ENCODE data around the gene ARHGAP44.
"Not testable (repeated sequence)": the region's sequence is repeated elsewhere in the genome, so short reads cannot be mapped to it uniquely, and the experiment has no call there.

Gene ARHGAP44

DNA sequence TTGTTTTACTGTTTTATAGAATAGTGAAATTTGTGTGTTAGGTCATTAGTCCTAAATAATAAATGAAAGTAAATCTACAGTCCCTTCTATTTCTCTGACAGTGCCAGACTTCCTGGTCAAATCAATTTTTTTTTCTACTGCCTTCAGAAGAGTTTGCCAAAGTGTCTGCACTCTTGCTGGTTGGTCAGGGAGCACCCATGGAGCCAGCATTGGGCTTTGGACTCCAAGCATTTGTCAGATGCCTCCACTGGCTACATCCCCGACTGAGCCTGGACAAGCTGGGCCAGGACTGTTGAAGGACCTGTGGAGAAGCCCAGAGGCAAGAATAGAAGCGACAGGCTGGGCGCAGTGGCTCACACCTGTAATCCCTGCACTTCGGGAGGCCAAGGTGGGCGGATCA lies 174.9 kb downstream of the ARHGAP44 start:
- no peak for DNase-seq (ENCODE audit: low spot score)

DNA sequence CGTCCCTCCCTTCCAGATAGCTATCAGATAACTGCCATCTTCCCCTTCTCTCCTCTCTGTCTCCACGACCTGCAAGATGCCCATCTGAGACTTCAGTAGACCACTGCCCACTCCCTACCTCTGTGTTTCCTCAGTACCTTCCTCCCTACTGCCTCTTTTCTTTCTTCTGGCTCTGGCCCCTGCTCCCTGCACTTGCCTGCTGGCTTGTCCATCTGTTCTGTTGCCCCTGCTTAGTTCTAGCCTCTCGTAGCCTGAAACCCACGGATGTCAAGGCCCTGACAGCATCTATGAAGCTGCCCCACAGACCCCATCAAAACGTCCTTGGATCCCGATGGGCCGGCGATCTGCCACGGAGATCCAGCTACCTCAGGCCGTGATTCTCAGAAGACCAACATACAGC lies 175.5 kb downstream of the ARHGAP44 start:
- DNase-seq (ENCODE audit: low spot score): no peak

DNA sequence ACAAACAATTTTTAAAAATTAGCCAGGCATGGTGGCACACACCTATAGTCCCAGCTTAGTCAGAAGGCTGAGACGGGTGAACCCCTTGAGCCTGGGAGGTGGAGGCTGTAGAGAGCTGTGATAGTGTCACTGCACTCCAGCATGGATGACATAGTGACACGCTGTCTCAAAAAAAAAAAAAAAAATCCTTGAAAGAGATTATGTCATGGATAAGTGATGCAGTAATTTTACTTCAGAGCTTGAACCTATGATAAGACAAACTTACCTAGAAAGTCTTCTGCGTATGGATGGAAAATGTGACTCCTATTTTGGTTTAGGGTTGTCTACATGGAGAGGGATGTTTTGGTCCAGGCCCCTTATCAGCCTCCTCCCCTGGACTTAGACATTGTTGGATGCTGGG lies 176.7 kb downstream of the ARHGAP44 start:
- no peak for DNase-seq (ENCODE audit: low spot score)

DNA sequence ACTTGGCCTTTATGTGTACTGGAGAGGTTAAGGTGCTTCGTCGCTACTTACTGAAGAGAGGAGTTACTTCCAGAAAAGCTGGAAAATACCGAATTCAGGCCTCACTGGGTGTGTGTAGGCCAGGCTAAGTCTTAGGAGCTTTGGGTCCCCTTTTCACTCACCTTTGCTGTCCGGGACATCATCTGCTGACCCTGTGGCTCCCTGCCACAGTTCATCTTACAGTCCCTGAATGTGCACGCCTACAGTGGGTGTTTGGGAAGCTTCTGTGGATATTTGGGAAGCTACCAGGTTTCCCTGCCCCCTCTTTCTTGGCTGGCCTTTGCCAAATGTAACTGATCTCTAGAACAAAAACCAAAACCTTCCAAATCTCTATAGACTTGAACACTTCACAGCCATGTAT lies 177.1 kb downstream of the ARHGAP44 start:
- no peak for DNase-seq (ENCODE audit: low spot score)

DNA sequence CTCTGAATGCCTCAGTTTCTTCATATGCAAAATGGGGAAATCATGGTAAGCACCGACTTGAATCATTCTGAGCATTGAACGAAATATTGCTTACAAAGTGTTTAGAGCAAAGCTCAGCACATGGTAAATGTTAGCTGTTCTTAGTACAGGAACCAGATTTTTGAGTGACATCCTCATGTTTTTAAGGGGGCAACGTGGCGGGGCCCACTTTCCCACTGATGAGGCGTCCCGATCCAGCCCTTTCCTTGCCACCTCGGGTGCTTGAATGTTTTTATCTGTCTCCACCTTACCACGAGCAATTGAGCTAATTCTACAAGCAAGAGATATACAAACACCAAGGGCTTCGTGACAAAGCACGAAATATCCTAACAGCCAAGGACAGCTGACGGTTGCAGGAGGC lies 178.7 kb downstream of the ARHGAP44 start:
- no peak for DNase-seq (ENCODE audit: low spot score)

DNA sequence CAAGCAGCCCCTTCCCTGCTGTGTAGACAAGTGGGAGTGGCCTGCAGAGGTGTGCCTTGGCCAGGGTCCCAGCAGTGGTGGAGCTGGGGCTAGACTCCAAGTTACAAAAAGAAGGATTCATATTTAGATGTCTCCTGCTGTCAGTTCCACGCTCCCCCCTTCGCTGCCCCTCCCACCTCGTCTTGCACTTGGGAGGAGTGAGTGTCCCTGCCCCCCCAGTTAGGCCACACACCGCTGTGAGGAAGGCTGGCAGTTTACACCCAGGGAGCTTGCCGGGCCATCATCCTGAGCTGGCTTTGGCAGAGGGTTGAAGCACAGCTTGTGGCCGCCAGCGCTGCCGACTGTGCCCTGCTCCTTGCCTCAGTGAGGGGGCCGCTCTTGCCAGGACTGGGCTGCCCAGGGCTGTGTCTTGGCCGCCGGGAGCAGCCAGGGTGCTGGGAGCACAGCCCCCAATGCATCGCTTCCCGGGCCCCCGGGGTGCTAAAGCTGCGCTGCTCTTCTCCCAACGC lies 184.3 kb downstream of the ARHGAP44 start:
- DNase-seq (ENCODE audit: low spot score): peak; percentile 44

DNA sequence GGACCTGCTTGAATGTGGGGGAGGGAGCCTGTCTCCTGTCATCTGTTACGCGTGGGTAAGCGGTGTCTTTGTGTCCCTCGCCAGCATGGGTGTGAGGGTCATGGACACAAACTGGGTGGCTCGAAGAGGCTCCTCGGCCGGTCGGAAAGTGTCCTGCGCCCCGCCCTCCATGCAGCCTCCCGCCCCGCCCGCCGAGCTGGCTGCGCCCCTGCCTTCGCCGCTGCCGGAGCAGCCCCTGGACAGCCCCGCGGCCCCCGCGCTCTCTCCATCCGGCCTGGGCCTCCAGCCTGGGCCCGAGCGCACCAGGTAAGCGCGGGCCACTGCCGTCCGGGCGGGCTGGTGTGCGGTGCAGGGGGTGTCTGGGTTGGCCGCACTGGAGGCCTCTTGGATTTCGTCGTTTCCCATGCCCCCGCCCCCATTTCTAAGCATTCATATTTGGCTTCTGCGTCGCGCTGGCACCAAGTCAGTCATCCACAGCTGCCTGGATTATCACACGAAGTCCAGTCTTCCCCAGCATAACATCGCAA lies 184.8 kb downstream of the ARHGAP44 start:
- peak; percentile 73 for DNase-seq (ENCODE audit: low spot score)

DNA sequence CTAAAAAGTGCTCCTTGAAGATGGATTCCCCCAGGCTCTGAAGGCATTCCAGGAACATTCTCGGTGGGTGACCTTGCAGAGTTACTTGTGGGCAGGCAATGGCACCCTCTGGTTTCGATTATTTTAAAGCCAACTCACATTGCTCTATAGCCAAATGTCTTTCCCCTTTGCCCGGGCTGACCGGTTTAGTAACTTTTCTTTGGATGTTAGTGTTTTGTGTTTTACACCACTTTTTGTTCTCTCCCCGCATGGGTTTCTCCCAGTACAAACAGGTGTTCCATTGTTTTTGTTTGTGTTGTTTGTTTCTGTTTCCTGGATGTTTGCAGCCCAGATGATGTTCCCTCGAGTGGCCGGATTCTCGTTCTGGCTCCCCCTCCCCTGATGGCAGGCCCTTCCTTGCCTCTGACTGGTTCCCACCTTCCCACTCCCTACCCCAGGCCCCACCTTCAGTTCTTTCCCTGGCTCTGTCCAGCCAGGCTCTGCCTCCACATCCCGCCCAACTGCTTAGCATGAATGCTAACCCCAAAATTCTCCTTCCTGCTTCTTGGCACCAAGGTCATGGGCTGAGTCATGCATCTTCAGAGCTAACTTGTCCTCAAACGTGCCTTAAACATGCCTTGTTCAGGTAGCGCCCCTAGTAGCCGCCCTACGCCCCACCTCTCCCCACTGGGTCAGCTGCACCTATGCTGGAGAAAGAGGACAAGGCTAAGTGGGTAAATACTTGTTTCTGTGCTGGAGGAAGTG lies 187.9 kb downstream of the ARHGAP44 start:
- DNase-seq (ENCODE audit: low spot score): peak; percentile 60

DNA sequence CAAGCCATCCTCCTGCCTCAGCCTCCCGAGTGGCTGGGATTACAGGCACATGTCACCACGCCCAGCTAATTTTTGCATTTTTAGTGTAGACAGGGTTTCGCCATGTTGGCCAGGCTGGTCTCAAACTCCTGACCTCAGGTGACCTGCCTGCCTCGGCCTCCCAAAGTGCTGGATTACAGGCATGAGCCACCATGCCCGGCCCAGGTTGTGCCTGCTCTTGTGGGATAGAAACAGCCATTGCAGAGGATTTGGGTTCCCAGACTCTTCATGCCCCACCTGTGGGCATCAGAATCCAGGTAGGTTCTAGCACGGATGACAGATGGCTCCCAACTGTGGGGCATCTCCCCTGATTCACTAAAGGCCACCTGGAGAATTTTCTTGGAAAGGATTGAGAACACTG lies 189.5 kb downstream of the ARHGAP44 start:
- DNase-seq (ENCODE audit: low spot score): not testable (repeated sequence)

DNA sequence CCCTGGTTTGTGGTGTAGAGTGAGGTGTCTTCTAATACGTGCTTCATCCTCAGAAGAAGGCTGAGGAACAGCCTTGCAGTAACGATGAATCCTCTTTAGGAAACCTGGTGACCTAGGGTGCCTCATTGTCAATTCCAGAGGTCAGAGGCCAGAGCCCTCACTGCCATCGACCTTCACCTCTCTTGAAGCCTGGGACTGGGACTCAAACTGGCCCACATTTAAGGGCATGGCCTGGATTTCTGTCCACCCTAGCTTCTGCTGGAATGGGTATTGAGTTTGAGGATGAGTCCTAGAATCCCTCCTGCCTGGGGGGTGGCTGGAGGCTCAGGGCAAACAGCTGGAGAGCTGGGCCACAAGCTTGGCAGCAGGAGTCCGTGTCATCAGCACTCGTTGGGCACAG lies 189.9 kb downstream of the ARHGAP44 start:
- DNase-seq (ENCODE audit: low spot score): no peak

DNA sequence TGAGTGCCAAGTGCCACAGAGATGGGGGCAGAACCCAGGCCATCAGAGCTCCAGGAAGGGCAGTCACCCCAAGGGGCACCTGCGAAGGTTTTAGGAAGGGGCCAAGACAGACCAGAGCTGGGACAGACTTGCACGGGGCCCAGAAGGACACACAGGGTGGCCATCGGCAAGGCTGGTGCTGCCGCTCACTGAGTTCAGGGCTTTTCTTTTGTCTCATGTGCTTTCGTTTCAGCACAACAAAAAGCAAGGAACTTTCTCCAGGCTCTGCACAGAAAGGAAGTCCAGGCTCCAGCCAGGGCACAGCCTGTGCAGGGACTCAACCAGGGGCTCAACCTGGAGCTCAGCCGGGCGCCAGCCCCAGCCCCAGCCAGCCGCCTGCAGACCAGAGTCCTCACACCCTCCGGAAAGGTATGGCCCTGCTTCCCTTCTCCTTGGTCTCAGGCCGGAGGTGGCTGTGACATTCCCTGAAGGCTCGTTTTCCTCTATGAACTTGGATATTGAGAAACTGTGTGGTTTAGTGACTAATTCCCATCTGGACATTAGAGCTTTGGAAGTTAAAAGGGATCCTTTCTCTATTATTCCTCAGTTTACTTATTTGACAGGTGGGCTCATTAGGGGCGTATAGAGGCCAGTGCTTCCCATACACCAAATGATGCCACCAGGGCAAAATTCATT lies 190.7 kb downstream of the ARHGAP44 start:
- DNase-seq (ENCODE audit: low spot score): no peak

DNA sequence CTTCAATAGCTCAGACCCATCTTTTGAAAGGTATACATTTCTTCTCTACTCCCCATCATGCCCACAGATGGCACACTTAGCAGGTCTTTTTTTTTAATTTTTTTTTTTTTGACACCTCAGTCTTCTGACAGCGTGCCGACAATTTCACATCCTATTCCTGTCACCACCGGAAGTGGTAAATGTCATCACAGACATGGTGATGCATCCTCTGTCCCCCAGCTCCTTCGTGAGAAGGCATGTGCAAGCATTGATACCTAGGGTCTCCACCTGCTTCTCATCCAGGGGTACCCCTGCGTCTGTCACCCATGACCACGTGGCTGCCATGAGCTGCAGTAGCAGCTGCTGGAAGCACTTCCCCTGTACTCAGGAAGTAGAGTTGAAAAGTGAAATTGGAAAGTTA lies 192.9 kb downstream of the ARHGAP44 start:
- DNase-seq (ENCODE audit: low spot score): no peak

DNA sequence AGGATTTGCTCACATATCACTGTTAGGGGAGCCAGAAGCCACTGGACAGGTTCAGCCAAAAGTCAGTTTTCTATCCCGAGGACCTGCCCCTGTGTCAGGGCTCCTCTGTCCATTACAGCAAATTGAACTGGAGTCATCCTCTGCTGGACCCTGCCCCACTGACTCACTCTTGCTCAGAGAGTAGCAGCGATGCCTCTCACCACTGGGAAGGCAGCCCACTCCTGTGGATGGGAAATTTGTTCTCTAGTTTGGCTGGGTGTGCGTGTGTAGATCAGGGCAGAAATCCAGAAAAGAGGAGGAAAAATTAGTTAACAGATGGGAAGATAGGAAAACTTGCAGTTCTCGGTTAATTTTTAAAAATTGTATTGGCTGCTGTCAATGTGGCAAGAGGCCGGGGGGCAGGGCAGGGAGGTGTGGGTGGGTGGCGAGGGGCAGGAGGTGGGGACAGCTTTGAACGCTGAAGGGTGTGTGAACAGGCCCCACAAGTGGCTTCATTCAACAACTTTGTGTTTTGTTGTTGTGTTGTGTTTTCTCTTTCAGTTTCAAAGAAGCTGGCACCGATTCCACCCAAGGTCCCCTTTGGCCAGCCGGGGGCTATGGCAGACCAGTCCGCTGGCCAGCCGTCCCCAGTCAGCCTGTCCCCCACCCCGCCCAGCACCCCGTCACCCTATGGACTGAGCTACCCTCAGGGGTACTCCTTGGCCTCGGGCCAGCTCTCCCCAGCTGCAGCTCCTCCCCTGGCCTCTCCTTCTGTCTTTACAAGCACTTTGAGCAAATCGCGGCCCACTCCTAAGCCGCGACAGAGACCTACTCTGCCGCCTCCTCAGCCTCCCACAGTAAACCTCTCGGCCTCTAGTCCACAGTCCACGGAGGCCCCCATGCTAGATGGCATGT lies 194.9 kb downstream of the ARHGAP44 start:
- DNase-seq (ENCODE audit: low spot score): no peak

DNA sequence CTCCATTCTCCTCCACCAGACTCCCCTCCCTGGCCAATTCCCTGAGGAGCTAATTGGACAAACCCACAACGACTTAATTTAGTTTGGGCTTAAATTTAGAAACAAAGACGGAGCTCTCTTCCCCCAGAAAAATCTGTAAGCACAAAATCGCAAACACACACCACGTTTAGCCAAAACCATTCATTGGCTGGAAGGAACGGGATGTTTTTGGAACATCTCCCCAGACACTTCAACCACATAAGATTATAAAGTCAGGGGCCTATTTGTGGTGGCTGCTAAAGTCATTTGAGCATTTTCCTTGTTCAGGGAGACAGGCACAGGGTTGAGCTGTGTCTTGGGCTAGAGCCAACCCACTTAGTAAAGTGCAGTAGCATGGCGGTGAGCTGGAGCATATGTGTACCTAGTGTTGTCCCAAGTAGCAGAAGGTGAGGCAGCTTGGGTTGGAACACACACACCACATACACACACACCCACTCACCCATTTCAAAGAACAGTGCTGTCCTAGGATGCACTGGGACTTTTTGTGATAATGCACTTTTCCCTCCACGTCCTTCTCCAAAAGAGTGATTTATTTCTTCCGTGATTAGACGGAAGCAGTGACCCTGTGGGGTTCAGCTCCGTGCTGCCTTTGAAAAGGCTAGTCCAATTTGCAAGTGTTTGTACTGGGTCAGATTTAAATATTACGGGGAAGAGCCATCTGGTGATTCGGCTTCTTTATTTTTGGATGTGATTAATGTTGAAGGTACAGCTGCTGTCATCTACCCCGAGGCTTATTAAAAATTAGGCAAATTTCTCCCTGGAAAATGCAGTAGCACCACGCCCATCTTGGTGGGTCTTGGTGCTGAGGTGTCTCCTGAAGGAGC lies 196.4 kb downstream of the ARHGAP44 start:
- no peak for DNase-seq (ENCODE audit: low spot score)

DNA sequence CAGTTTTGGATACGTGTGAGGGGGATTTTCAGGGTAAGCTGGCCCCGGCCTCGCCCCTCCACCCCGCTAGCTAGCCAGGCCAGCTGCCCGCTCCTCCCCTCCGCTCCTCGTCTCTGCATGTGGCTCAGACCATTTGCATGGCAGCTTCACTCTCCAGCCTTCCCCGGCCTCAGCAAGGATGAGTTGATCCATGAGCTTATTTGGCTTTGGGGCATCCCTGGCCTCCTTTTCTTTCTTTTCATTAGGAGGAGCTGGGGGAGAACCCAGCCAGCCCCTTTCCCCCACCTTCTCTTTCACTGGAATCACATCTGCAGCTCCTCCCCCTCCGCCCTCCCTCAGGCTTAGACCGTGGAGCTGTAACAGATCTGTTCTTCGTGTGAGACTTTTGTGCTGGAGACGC lies 197.8 kb downstream of the ARHGAP44 start:
- DNase-seq (ENCODE audit: low spot score): peak; percentile 67

DNA sequence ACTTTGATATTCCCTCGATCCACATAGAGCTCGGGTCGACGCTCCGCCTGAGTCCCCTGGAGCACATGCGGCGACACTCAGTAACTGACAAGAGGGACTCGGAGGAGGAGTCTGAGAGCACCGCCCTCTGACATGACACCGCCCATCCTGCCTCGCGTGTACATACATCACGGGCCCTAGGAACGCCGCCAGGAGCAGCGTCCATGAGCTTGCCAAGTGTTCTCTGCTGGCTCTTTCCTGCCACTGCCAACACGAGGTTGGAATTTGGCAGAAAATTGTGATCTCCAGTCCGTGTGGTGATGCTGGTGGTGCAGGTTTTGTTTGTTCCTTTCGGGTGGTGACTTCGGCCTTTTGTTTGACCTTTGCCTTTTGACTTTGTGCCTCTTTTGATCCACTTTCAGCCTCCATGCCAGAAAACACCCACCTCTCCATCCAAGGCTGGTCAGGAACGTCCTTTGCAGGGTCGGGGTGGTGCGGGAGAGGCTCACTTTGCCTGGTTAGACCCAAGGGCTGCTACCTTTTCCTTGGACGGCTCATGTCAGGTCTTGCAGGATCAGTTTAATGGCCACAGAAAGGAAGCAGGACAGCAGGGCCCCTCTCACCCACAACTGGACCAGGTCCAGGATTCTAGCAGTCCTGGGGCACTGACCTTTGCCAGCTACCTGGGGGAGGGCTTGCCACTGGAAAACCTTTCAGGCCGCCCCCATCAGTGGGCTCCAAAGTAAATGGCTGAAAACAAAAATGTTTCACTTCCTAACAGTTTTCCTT lies 200.9 kb downstream of the ARHGAP44 start:
- DNase-seq (ENCODE audit: low spot score): no peak

DNA sequence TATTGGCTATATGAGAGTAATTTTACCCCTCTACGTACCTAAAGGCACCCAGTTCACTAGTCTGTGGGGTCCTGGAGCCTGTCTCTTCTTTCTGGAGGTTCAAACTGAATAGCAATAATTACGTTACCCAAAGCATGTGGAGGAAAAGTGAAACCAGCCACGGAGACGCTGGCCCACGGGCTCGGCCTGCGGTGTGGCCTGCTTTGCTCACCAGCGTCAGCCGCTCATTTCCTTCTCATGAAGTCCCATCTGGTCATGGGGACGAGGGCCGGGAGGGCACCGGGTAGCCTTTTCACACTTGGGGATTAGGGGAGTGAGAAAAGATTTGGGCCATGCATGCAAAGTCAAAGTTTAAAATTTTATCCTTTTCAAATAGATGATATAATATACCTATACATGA lies 201.6 kb downstream of the ARHGAP44 start:
- no peak for DNase-seq (ENCODE audit: low spot score)

DNA sequence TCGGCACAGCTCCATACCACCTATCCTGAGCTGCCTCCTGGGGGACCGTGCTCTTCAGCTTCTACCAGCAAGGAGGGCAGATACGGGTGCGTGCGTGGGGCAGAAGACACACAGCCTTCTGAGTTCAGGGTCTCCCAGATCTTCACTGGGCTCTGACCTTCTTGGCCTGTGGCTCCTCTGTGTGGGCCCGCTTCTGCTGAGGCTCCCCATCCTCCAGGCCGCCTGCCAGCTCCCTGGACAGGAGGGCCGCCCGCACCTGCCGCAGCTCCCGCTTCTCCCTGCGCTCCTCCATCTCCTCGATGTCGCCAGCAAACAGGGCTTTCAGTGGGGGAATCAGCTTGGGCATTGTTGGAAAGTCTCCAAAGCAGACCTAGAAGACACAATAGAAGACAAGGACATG lies 203.4 kb downstream of the ARHGAP44 start:
- DNase-seq (ENCODE audit: low spot score): no peak

DNA sequence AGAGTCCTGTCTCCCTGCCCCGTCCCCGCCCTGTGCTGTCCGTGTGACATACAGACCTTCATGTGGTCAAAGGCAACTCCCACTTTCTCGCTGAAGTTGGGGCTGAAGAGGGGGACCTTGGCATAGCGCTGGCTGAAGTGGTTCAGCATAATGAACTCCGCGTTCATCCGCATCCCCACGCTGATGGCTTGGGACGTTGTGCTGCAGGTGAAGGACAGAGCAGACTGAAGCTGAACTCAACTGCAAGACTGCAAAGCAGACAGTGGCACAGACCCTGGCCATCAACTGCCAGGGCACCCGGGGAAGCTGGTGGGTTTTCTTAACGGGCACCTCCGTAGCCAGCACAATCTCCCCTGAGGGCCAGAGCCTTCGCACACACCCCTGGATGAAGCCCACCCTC lies 204.3 kb downstream of the ARHGAP44 start:
- no peak for DNase-seq (ENCODE audit: low spot score)

DNA sequence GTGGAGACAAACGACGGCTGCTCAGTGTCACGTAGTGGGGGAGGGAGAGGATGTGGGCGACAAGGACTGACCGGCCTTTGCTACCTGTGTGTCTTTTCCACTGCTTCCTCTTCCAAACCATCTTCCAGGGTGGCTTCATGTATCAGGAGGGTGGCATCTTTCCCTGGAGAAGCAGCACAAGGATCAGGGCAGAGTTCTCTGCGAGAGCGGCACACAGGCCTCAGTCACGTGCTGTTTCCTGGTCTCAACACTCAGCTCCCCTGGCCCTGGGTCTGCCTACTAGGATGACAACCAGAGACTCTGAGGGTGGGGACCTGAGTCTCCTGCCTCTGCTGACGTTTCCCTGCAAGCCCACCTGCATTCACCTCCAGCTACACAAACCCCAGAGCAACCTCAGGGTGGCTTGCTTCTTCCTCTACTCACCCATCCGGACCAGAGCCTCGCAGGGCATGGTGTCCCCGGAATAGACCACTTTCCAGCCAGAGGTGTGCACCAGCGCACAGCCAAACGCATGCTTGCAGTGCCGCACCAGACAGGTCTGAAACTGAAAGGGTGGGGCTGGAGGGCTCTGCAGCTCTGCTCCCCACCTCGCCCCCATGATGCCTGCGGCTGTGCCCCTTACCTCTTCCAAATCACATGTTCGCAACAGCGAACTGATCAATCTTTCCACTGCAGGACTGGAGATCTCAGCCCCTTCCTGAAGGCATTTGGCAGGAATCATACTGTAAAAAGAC lies 205.2 kb downstream of the ARHGAP44 start:
- no peak for DNase-seq (ENCODE audit: low spot score)
